IMR-90 (cell line): ENCODE data around the gene WFDC13.

Source experiments
- BHLHE40 ChIP-seq: fragments of 150-350 bp; IDR thresholded peaks from 2 replicates; pipeline ENCODE4 v1.6.1; 2016; ENCODE audit warnings: mild to moderate bottlenecking, low read depth, low read length
- CEBPB ChIP-seq: IDR thresholded peaks from 2 replicates; pipeline ENCODE4 v1.6.1; 2012; ENCODE audit warnings: low read depth, low read length, improper control_type of control experiment
- CTCF ChIP-seq: conservative IDR thresholded peaks from 2 replicates; pipeline ENCODE4 v1.5.1; 2012; ENCODE audit warnings: mild to moderate bottlenecking, low read depth, low read length, improper control_type of control experiment
- FOS ChIP-seq: fragments of 150-350 bp; IDR thresholded peaks from 2 replicates; pipeline ENCODE4 v1.6.1; 2016; ENCODE audit warnings: low read depth, low read length
- MAFK ChIP-seq: IDR thresholded peaks from 2 replicates; pipeline ENCODE4 v1.6.1; 2012; ENCODE audit warnings: low read depth, low read length, improper control_type of control experiment
- MXI1 ChIP-seq: IDR thresholded peaks from 2 replicates; pipeline ENCODE4 v1.6.1; 2012; ENCODE audit warnings: low read depth, mild to moderate bottlenecking, low read length, moderate library complexity, borderline replicate concordance
- POLR2A ChIP-seq: IDR thresholded peaks from 2 replicates; pipeline ENCODE4 v1.6.1; 2012; ENCODE audit warnings: mild to moderate bottlenecking, low read depth, low read length
- RAD21 ChIP-seq: IDR thresholded peaks from 2 replicates; pipeline ENCODE4 v1.6.1; 2012; ENCODE audit warnings: low read length, improper control_type of control experiment
- RCOR1 ChIP-seq: IDR thresholded peaks from 2 replicates; pipeline ENCODE4 v1.6.1; 2012; ENCODE audit warnings: mild to moderate bottlenecking, low read length, improper control_type of control experiment; ENCODE audit not compliant: insufficient replicate concordance
- SMC3 ChIP-seq: fragments of 150-350 bp; IDR thresholded peaks from 2 replicates; pipeline ENCODE4 v1.6.1; 2016; ENCODE audit warnings: low read depth, mild to moderate bottlenecking, antibody characterized with exemption, low read length, moderate library complexity
- USF2 ChIP-seq: fragments of 150-350 bp; IDR thresholded peaks from 2 replicates; pipeline ENCODE4 v1.6.1; 2017; ENCODE audit warnings: mild to moderate bottlenecking, antibody characterized with exemption, low read length, low read depth

- TF ChIP-seq MXI1 (no peak), MAFK (no peak), CTCF (no peak), POLR2A (no peak), FOS (no peak), CEBPB (no peak), BHLHE40 (no peak), RCOR1 (no peak), SMC3 (no peak), USF2 (no peak), RAD21 (no peak)
Observed at GRCh38 chr20:45672765-45673164, 29.1 kb upstream of the WFDC13 start.
